Stimulated activated CD8-positive, alpha-beta memory T cell treated with anti-CD3 and anti-CD28 coated beads, Interleukin-2, amount 100 ng/mL, for 1 hour (primary cell): ENCODE measurements around the gene SLC52A1.
A peak's percentile ranks its signal among the peaks of the same experiment; 100 is the strongest.
"Not testable (repeated sequence)": the region's sequence is repeated elsewhere in the genome, so short reads cannot be mapped to it uniquely, and the experiment has no call there.

Experiments used
- DNase-seq, 2 donors: peaks; one replicate each; pipeline ENCODE4 v3.0.0-alpha.2; 2020; ENCODE audit warnings: low read depth in 2 of 2

The SLC52A1 gene

GRCh38 chr17:5035315-5035714, at the start of gene SLC52A1:
Gene SLC52A1 (minus strand): TSS chr17:5035426. CDS start chr17:5034606, 820 bp downstream.
- DNase-seq, result no peak

- DNase-seq, result no peak
Observed at GRCh38 chr17:5080591-5080990, 45.4 kb upstream of the SLC52A1 start.

GRCh38 chr17:5078106-5079028, 43.1 kb upstream of the SLC52A1 start, which contains the start of gene ZFP3:
Gene ZFP3 (plus strand): TSS chr17:5078467. CDS start chr17:5091505, 13,038 bp downstream.
- peak; percentile 51 to 53 for DNase-seq

DNA sequence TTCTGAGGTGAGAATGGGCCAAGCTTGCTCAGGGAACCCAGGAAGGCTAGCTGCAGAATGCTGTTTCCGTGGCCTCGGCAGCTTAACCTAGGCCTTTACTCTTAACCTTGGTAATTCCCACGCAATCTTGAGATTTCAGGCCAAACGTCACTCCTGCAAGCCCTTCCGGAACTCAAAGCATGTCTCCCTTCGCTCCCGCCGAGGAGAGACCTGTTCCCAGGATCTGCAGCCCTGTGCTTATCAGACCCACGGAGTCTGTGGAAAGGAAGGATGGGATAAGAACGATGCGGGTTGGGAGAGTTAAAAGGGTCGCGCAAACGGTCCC, 42.5 kb upstream of the SLC52A1 start:
- DNase-seq, result no peak

DNA sequence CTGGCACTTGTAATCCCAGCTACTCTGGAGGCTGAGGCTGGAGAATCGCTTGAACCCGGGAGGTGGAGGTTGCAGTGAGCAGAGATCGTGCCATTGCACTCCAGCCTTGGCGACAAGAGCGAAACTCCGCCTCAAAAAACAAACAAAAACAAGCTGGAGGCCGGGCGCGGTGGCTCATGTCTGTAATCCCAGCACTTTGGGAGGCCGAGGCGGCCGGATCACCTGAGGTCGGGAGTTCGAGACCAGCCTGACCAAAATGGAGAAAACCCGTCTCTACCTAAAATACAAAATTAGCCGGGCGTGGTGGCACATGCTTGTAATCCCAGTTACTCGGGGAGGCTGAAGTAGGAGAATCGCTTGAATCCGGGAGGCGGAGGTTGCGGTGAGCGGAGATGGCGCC, 42.0 kb upstream of the SLC52A1 start:
- DNase-seq, result not testable (repeated sequence)

DNA sequence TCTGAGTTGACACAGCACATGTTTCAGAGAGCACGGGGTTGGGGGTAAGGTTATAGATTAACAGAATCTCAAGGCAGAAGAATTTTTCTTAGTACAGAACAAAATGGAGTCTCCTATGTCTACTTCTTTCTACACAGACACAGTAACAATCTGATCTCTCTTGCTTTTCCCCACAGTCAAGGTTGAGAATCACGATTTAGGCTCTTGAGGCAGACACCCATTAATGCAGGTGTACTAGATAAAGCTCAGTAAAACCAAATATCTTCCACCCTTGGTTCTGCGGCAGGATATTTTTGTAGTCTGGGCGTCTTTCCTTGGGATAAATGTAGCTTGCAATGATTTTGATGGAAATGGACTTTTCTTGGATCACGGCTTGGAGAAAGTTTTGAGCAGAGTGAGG, 40.2 kb upstream of the SLC52A1 start:
- DNase-seq, result not testable (repeated sequence)

DNA sequence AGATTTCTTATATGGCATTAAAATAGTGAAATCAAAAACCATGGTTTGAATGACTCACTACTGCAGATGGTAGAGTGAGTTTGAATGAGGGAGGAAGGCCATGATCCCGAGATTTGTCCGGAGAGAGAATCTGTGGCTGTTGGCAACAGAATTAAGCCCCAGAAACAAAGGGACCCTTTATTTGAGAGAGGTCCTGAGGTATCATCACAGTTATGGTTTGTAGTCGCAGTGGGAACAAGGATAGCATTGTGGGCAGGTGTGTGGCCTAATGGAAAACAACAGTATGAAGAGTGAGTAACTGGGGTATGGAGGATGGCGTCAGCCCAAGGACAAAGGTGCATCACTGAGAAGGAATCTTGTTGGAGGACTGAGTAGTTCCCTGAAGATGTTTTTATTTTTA, 34.5 kb upstream of the SLC52A1 start:
- DNase-seq, result no peak

GRCh38 chr17:5068236-5068635, 33.0 kb upstream of the SLC52A1 start:
- DNase-seq, result no peak

GRCh38 chr17:5065227-5065744, 30.1 kb upstream of the SLC52A1 start:
- no peak for DNase-seq

DNA sequence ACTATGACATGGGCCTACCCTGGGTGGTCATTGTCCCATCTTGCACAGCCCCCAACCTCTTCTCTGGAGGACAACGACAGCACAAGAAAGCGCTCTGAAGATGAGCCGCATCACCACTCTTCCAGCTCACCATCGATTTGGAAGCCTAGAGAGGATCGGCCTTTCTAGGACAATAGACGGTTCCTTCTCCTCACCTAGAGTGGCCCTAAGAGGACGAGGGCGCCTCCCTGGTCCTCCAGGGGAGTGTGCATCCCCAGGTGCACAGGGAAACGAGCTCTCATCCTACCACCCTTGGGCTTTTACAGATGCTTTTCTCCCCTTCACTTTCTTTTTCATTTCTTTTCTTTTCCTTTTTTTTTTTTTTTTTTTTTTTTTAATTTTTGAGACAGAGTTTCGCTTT, 20.3 kb upstream of the SLC52A1 start:
- DNase-seq, result no peak

DNA sequence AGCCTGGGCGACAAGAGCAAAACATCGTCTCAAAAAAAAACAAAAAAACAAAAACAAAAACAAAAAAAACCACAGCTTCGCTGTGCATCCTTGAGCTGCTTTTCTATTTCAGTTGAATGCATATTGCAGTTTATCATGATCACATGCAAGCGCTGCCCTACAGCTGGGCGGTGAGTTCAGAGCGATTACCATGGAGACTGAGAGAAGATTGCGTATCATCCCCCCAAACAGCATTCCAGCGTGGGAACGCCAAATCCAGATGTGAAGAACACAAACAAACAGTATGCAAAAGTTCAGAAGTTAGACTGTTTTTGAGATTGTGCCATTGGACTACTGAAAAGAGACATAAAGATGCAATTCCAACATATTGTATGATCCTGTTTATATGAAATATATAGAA, 15.1 kb upstream of the SLC52A1 start:
- no peak for DNase-seq

GRCh38 chr17:5049314-5049841, 14.2 kb upstream of the SLC52A1 start:
- peak; percentile 28 to 29 for DNase-seq

DNA sequence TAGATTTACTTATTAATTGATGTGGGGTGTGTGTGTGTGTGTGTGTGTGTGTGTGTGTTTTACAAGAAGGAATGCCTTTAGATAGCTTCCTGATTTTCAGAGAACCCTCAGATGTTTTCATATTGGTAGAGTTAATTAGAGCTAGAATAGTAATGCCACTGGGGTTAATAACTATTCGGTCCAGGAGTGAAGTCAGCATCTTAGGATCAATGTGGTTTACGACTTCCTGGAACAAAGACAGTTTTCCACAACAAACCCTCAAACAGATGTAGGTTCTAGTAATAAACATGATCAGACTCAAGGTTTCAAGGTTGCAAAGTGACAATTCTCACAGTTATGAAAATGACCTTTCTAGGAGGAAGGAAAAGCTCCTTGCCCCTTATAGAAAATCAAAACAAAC, 12.2 kb upstream of the SLC52A1 start:
- DNase-seq, result no peak

DNA sequence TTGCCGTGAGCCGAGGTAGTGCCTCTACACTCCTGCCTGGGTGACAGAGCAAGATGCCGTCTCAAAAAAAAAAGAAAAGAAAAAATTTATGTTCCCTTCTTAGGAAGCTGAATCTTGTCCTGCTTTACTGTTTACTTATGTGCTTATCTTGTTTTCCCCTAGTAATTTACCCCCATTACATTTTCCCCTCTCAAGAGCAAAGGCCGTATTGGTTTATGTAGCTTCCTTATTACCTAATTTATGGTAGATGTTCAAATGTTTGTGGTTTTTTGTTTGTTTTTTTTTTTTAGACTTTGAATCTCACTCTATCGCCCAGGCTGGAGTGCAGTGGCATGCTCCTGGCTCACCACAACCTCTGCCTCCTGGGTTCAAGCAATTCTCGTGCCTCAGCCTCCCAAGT, 10.3 kb upstream of the SLC52A1 start:
- no peak for DNase-seq

GRCh38 chr17:5044630-5045029, 9.4 kb upstream of the SLC52A1 start:
- DNase-seq, result no peak

- no peak for DNase-seq
Observed at GRCh38 chr17:5043524-5043923, 8.3 kb upstream of the SLC52A1 start.

DNA sequence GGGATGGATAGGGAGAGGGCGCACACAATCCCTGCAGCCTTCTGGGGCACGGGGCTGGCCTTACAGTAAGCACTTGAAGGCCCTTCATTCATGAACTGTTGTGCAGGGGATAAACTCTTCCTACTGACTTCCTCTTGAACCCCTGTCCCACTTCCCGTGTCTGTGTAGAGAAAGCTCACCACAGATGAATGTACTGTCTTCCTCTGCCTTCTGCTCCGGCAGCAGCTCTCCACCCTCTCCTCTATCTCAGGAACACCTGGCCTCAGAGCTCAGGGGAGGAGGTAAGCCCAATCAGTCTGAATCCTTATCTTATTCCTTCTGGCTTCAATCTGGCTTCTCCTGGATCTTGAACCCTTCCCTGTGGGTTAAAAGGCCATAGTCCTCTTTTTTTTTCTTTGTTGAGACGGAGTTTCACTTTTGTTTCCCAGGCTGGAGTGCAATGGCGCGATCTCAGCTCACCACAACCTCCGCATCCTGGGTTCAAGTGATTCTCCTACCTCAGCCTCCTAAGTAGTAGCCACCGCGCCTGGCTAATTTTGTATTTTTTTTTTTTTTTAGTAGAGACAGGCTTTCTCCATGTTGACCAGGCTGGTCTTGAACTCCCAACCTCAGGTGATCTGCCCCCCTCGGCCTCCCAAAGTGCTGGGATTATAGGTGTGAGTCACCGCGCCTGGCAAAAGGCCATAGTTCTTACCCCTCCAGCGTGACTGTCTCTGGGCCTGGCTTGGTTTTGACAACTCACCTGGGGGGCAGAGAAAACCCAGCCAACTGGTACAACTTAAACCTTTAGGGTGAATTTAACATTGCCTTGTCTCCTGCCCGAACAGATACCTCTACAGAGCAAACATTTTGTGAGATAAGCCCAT, 7.2 kb upstream of the SLC52A1 start:
- DNase-seq, result no peak

DNA sequence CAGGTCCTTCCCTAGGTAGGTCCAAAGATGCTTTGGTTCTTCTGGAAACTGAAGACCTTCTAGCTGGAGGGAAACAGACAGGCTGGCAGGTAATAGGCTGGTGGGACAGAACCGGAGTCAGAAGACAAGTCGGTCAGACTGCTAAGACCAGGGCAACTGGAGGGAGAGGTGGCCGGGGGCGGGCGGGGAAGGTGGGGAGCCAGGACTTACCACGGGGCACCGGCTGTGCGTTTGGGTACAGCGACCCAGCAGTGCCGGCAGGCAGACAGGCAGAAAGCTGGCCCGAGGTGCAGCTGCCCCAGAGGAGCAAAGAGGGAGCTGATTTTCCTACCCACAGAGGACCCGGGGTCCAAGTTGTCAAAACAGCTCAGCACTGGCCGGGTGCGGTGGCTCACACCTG, 575 bp downstream of the SLC52A1 start:
- no peak for DNase-seq

GRCh38 chr17:5034063-5034462, 1.2 kb downstream of the SLC52A1 start:
- no peak for DNase-seq

DNA sequence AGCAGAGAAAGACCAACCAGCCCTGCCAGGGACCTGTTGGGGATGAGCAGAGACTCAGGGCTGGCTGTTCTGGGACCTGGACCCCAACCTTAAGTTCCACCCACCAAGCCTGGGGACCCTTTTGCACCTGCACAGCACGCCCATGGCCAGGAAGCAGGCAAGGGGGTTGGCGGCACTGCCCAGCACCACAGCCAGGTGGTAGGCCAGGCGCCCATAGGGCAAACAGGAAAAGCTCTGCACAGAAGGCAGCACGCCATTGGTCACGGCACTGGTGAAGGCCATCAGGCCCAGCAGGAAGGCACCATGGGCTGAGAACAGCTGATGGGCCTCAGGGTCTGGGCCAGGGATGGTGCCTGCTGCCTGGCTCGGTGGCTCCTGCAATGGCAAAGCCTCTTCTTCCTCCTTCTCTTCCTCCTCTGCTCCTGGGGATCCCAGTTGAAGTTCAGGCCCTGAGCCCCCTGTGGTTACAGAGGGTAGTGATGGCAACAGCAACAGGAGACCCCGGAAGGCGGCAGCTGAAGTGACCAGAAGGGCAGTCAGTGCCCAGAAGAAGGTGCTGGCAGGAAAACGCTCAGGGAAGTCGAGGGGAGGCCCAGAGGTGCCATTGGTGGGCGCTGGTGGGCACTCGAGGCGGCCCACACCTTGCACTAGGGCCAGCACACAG, 1.7 kb downstream of the SLC52A1 start:
- no peak for DNase-seq

DNA sequence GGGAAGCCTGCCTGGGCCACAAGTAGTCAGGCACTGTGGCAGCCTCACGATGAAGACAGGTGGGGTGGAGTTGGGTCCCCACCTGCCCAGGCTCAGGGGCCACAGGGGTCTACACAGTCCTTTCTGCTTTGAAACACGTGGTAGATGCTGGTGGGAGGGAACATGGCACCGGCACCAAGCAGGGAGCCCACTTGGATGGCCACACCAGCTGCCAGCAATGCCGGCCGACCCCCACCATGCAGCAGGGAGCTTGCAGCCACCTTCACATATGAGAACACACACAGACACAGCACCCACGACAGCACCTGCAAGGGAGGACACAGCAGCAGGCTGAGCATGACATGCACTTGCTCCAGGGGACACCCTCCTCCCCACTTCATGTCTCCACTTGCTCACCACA, 2.4 kb downstream of the SLC52A1 start:
- no peak for DNase-seq
